Activated effector memory CD4-positive, alpha-beta T cell treated with Interleukin-2 at 50 U/mL for 16 hours (primary cell): ENCODE data around the gene CDK17.

ENCODE experiments used
- DNase-seq: peaks from one replicate; pipeline ENCODE4 v3.0.0-alpha.2; 2020

The CDK17 gene

GRCh38 chr12:96257550-96258103 is 142.6 kb downstream of the CDK17 start:
- no peak for DNase-seq

DNA sequence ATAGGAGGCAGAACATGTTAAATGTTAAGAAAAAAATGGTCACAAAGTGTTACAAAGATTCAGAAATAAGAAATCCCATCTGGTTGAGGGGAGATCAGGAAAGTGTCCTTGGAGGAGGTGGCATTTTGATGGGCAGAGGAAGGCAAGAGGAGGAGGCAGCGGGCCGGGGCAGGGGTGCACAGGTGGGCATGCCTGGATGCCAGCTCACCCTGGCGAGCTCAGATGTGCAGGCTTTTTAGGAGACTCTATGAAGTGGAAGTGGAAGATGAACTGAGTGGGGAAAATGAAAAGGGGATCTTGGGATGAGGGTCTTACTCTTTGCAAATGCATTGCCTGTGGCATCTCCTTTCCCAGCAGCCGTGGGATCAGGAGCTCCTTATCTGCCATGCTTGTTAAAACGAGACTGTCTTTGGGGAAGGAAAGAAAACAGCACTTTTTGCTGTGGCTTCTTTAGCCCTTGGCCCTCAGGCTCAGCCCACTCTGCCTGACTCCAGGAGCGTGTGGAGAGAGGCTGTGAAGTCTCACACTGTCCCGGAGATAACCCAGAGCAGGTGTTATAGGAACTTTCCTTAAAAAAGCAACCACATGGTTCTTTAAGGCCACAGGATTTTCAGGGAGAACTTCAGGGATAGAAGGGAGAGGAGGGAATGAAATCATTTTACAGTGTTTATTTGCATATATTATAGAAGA is 143.4 kb downstream of the CDK17 start:
- DNase-seq: no peak

DNA sequence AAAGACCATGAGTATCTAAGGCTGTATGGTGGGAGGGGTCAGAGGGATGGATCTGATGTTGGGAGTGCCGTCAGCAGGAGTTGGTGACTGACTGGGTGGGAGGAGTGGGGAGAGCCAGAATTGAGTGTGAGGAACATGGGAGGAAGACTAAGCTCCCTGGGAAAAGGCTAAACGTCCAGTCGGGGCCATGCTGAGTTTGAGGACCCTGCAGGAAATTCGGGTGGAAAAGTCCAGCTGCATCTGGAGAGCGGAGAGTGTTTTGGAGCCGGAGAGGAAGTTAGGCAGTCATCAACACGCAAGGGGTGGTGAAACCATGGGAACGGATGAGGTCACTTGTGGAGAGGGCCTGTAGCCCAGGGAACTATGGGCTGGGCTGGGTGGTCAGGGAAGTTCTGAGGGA is 145.2 kb downstream of the CDK17 start:
- no peak for DNase-seq

DNA sequence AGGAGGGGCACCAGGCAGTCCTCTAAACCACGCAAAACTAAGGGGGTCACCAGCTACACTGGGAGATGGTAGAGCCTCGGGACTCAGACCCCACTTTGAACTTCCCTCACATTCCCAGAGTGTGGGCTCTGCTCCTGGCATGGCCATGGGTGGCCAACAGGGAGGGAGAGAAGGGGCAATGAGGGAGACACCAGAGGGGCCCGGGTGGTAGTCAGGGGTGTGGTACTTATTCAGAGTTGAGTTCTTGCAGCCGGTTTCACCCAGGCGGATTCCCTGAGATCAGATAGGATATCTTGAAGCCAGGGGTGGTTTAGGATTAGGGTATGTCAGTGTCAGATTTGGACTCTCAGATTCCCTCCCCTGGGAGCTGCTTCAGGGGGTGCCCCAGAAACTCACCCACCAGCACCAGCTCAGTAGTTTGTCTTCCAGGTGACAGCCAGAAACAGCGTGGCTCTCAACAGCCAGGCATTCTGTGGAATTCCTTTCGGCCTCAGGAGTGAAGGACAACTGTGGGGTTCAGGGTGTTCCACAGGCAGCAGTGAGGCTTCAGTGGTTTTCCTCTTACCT is 150.0 kb downstream of the CDK17 start:
- no peak for DNase-seq

DNA sequence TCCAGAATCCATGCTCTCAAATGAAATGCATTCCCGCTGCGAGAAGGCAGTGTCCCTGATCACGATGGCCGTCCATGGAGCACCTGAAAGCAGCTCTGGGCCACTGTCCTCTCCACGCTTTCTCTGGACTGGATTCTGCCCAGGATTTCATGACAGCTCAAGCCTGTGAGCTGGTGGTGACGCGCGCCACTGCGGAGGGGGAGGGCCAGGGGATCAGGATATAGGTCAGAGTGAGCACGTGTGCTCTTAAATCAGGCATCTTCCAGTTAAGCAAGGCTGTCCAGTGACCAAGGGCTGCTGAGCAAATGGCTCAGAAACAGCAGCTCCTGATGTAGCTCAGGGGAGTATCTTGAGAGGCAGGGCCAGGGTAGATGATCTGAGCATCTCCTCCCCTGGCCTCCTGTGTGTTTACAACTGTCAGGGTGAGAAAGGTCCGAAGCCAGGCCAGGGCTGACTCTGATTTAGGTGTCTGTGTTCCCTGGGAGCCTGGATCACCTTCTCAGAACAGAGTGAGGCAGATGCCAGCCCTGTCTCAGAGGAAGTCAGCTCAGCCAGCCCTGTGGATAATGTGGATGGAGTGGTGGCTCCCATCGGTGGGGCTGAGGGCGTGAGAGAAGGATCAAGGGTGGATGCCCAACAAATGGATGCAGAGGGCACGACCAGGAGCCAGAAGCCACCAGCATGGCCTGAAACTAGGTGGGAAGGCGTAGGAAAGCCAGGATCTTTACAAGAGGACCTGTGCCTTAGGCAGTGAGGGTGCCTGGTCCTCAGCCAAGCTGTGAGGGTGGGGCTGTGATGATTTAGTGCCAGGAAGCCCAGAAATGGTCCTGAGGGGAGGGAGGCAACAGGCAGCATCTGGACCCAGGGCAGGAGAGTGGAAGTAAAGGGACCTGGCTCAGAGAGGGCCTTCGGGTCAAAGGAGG is 150.8 kb downstream of the CDK17 start:
- DNase-seq: no peak

GRCh38 chr12:96248136-96248931 is 151.9 kb downstream of the CDK17 start:
- no peak for DNase-seq

DNA sequence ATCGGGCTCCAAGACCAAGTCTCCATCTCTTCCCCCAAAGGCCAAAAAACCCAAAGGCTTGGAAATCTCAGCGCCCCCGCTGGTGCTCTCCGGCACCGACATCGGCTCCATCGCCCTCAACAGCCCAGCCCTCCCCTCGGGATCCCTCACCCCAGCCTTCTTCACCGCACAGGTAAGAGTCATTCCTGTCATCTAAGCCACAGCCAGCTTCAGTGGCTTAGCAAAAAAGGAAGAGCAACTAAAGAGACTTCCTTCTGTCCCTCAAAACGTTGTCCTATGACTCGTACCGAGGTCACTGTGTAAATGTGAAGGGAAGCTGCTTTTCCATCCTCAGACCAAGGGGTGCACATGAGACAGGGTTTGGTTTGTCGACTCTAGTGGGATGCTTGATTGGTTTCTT is 152.7 kb downstream of the CDK17 start:
- DNase-seq: no peak

- DNase-seq: no peak
Observed at GRCh38 chr12:96246926-96247505, 153.2 kb downstream of the CDK17 start.

- DNase-seq: no peak
Observed at GRCh38 chr12:96244826-96245225, 155.4 kb downstream of the CDK17 start.

GRCh38 chr12:96242597-96242996 is 157.6 kb downstream of the CDK17 start:
- no peak for DNase-seq

DNA sequence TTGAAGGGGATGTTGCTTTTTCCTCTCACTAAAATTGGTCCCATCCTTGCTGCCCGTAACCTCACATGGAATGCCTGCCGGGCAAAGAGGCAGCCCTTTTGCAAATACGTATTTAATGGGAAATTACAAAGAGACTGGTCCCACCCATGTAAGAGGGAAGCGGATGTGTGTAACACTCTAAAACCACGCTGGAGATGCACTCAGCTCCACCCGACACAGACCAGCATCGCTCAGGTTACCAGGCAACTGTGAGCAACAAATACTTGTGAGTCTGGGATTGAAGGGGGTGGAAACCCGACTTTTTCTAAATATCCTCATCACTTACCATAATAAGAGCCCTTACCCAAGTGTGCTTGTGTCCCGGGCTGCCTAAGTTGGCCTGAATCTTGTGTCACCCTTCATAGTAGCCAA is 158.4 kb downstream of the CDK17 start:
- peak; percentile 52 for DNase-seq

- no peak for DNase-seq
Observed at GRCh38 chr12:96241431-96241830, 158.8 kb downstream of the CDK17 start.

- no peak for DNase-seq
Observed at GRCh38 chr12:96240656-96241055, 159.6 kb downstream of the CDK17 start.

- no peak for DNase-seq
Observed at GRCh38 chr12:96239711-96240635, 160.3 kb downstream of the CDK17 start.

GRCh38 chr12:96238336-96239047 is 161.7 kb downstream of the CDK17 start:
- no peak for DNase-seq

- peak; percentile 40 for DNase-seq
Observed at GRCh38 chr12:96237465-96238077, 162.7 kb downstream of the CDK17 start.

DNA sequence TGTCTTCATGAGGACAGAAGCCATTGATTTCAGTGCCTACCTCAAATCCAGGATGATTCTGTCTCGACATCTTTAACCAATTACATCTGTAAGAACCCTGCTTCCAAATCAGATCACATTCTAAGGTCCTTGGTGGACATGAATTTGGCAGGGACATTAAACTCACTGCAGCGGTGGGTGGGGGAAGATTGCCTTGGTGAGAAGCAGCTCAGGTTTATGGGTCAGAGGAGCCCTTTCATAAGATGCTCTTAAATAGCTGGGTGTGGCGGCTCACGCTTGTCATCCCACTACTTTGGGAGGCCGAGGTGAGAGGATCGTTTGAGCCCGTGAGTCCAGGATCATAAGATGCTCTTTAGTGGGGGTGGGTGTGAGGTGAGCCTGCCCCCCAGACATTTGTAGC is 163.2 kb downstream of the CDK17 start:
- no peak for DNase-seq

GRCh38 chr12:96236221-96236822 is 163.9 kb downstream of the CDK17 start:
- no peak for DNase-seq

GRCh38 chr12:96235484-96235826 is 164.8 kb downstream of the CDK17 start:
- no peak for DNase-seq
